ES-I3 (cell line): ENCODE data around the gene PCDHGC4.
A peak's percentile ranks its signal among the peaks of the same experiment; 100 is the strongest.

Experiments used
- H3K36me3 ChIP-seq: 2 replicates; pipeline ENCODE4 v1.6.1; 2013; ENCODE audit warnings: mild to moderate bottlenecking, low read length, control low read depth, moderate library complexity; ENCODE audit not compliant: insufficient read depth
- H3K4me1 ChIP-seq: 2 replicates; pipeline ENCODE4 v1.6.1; 2013; ENCODE audit warnings: mild to moderate bottlenecking, control low read depth, low read length; ENCODE audit not compliant: insufficient read depth
- H3K9ac ChIP-seq: 2 replicates; pipeline ENCODE4 v1.6.1; 2013; ENCODE audit warnings: low read depth, mild to moderate bottlenecking, low read length, moderate library complexity
- H3K9me3 ChIP-seq: 2 replicates; pipeline ENCODE4 v1.6.1; 2013; ENCODE audit warnings: mild to moderate bottlenecking, low read length, moderate library complexity; ENCODE audit not compliant: control insufficient read depth, insufficient read depth

PCDHGC4 gene

GRCh38 chr5:141512911-141513626, 28.2 kb downstream of the PCDHGC4 start:
- no peaks in the 10 kb centered on the region for H3K9me3 ChIP-seq
- peaks cover 33% of the 10 kb centered on the region for H3K4me1 ChIP-seq
- 0 out of 2 replicates have a peak, but pooled peaks cover 4% of the 10 kb centered on the region for H3K36me3 ChIP-seq
- H3K9ac ChIP-seq = peak overlapping the region; percentile 55

DNA sequence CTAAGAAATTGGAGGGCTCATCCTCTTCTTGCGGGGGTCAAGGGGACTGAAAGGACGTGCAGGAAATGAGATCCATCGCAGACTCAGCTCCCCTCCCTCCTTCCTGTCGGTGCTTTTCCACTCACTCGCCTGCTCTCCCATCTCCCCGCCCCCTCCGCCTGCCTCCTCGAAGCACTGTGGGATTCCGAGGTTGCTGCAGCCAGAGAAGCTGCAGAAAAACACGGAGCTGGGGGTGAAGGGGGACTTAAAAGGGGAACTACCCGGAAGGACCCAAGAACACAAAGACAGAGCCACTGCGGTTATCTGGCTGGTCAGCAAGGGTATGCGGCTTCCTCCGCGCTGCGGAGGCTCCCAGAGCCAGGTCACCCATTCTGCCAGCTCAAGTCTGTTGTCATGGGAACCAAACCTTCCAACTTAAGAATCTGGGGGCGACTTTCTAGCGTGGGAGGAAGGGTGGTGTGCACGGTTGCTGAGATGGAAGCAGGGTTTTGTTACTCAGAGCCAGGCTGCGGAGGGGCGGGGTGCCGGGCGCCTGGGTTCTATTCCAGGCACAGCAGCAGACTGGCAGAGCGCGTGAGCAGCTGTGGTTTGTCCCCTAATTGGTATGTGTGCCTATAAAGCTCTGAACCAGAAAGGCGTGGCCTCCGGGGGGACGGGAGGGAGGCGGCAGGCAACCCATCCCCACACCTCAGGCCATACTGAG, 28.9 kb downstream of the PCDHGC4 start:
- Histone ChIP-seq H3K4me1 (peaks cover 28% of the 10 kb centered on the region), H3K9me3 (no peaks in the 10 kb centered on the region), H3K9ac (peak overlapping the region; percentile 55), H3K36me3 (0 out of 2 replicates have a peak, but pooled peaks cover 4% of the 10 kb centered on the region)

- Histone ChIP-seq H3K36me3 (0 out of 2 replicates have a peak, but pooled peaks cover 4% of the 10 kb centered on the region), H3K9ac (peak overlapping the region; percentile 55), H3K9me3 (no peaks in the 10 kb centered on the region), H3K4me1 (peaks cover 23% of the 10 kb centered on the region)
Measured at GRCh38 chr5:141514330-141515133, 29.7 kb downstream of the PCDHGC4 start.

DNA sequence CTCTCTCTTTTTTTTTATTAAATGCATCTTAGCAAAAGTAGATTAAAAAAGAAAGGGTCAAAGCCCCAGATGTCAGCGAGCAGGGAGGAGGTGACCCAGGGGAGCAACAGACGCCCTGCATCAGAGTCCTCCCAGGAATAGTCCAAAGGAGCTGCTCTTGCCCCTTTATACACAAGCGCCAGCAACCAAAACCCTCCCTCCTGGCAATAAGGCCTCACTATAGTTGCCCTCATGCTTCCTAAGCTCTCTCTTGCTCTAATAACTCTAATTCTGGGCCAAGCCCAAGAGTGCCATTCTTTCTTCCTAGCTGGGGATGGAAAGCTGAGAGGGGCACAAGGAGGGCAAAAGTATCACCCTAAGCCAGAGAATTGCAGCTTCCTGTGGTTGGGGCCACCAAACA, 30.3 kb downstream of the PCDHGC4 start:
- peaks cover 20% of the 10 kb centered on the region for H3K4me1 ChIP-seq
- 0 out of 2 replicates have a peak, but pooled peaks cover 4% of the 10 kb centered on the region for H3K36me3 ChIP-seq
- H3K9ac ChIP-seq = no peak overlapping the region
- no peaks in the 10 kb centered on the region for H3K9me3 ChIP-seq

DNA sequence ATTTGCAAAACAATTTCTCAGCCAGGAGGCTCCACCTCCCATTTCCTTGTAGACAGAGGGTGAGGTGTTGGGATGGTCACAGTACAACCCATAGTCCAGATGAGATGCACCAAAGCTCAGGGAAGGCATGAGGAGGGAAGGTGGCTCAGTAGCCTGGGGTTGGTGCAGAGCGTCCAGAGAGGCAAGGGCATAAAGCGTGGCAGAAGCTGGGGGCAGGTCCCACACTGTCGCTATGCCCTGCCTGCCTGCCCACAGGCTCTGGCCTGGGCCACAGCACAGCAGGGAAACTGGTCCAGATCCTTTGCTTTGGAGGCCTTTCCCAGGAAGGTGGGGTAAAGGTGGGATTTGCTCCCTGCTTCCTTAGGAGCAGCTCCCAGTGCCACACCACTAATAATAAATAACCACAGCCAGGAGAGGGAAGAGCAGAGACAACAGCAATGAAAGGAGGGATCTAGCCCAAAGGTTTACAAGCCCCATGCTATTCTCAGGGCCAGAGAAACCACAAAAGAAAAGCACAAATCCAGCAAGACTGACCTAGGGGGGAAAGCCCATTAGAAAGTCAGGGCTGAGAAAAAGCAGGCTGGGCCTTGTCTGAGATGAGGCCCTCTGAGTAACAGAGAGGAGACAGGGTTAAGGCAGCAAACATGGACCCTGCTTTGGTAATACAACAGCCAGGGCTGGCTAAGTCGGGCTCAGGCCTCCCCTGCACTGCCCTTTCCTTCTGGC, 31.3 kb downstream of the PCDHGC4 start:
- Histone ChIP-seq H3K36me3 (0 out of 2 replicates have a peak, but pooled peaks cover 4% of the 10 kb centered on the region), H3K4me1 (peaks cover 20% of the 10 kb centered on the region), H3K9me3 (no peaks in the 10 kb centered on the region), H3K9ac (no peak overlapping the region)

DNA sequence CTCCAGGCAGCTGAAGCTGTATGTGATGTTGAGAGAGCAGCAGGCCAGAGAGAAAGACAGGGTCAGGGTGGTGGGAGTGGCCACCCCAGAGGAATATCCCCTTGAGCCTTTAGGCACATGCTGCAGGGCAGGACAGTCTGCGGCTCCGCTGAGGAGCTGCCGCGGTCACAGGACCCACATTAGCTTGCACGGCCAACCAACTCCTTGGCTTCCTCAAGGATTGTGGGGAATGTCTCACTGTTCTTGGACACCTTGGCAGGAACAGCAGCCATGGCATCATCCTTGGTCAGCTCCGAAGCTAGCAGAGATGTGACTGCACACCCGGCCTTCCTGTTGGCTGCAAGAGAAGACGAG, 31.8 kb downstream of the PCDHGC4 start:
- Histone ChIP-seq H3K9ac (no peak overlapping the region), H3K9me3 (no peaks in the 10 kb centered on the region), H3K4me1 (peaks cover 21% of the 10 kb centered on the region), H3K36me3 (peaks cover 4% of the 10 kb centered on the region; the same call in 1 of the 2 replicates)

DNA sequence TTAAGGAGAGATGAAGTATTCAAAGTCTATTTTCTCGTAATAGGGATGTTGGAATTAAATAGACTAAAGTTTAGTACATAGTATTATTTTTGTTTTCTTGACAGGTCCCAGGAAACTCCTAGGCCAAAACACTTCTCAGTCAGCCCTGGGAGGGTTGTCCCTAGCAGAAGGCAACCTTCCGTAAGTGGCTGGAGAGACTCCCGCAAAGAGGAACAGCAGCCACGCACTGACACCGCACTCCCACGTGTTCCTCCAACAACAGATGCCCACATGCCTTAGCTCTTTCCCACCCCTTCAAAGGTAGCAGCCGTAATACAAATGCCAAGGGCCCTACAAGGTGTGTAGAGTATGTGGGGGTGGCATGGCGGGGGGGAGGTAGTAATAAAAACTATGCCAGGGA, 32.5 kb downstream of the PCDHGC4 start:
- Histone ChIP-seq H3K9ac (no peak overlapping the region), H3K9me3 (no peaks in the 10 kb centered on the region), H3K4me1 (peaks cover 25% of the 10 kb centered on the region), H3K36me3 (peaks cover 4% of the 10 kb centered on the region; the same call in 1 of the 2 replicates)

GRCh38 chr5:141517880-141518617, 33.2 kb downstream of the PCDHGC4 start:
- Histone ChIP-seq H3K9ac (no peak overlapping the region), H3K4me1 (peaks cover 25% of the 10 kb centered on the region), H3K9me3 (no peaks in the 10 kb centered on the region), H3K36me3 (peaks cover 5% of the 10 kb centered on the region; the same call in 1 of the 2 replicates)

GRCh38 chr5:141518618-141519015, 33.8 kb downstream of the PCDHGC4 start:
- H3K36me3 ChIP-seq = peaks cover 8% of the 10 kb centered on the region; the same call in 1 of the 2 replicates
- peaks cover 25% of the 10 kb centered on the region for H3K4me1 ChIP-seq

GRCh38 chr5:141519605-141520565, 35.1 kb downstream of the PCDHGC4 start:
- Histone ChIP-seq H3K4me1 (peaks cover 25% of the 10 kb centered on the region), H3K9ac (no peak overlapping the region), H3K36me3 (peaks cover 12% of the 10 kb centered on the region; the same call in 1 of the 2 replicates), H3K9me3 (no peaks in the 10 kb centered on the region)

More at GRCh38 chr5:141518618-141519015, 33.8 kb downstream of the PCDHGC4 start:
- no peaks in the 10 kb centered on the region for H3K9me3 ChIP-seq
- no peak overlapping the region for H3K9ac ChIP-seq

- H3K36me3 ChIP-seq = peaks cover 14% of the 10 kb centered on the region; the same call in 1 of the 2 replicates
- H3K9ac ChIP-seq = no peak overlapping the region
- peaks cover 24% of the 10 kb centered on the region; the same call in 1 of the 2 replicates for H3K4me1 ChIP-seq
- no peaks in the 10 kb centered on the region for H3K9me3 ChIP-seq
Measured at GRCh38 chr5:141521244-141521781, 36.5 kb downstream of the PCDHGC4 start.

- no peak overlapping the region for H3K9ac ChIP-seq
- H3K4me1 ChIP-seq = peaks cover 24% of the 10 kb centered on the region; the same call in 1 of the 2 replicates
- peaks cover 16% of the 10 kb centered on the region for H3K36me3 ChIP-seq
- no peaks in the 10 kb centered on the region for H3K9me3 ChIP-seq
Measured at GRCh38 chr5:141522301-141522700, 37.5 kb downstream of the PCDHGC4 start.
